Measurements from ENCODE around the gene SLC6A6. TPM values are rescaled to one million over a fixed set of nuclear protein-coding genes. Genes with fewer than 3 reads are reported as not detected.
"Not testable (repeated sequence)": the region's sequence is repeated elsewhere in the genome, so short reads cannot be mapped to it uniquely, and the experiment has no call there.

SLC6A6 gene
- total RNA-seq, 2 donors from 2014 or later, result 81.5 to 85.9 TPM

GRCh38 chr3:14512281-14512941, 110.0 kb downstream of the SLC6A6 start:
- Histone ChIP-seq H3K27me3 (no peaks in the 10 kb centered on the region), H3K36me3 (peaks cover 7% of the 10 kb centered on the region), H3K27ac (peak overlapping the region; percentile 13 to 23), H3K4me1 (peaks cover 0 to 11% of the 10 kb centered on the region in 2 donors), H3K4me3 (no peak overlapping the region), H3K9me3 (no peaks in the 10 kb centered on the region)
- no peak for TF ChIP-seq CTCF (IDR thresholded peaks at IDR 0.05)
- no peak for DNase-seq (ENCODE audit: low spot score)

GRCh38 chr3:14512942-14513327, 110.5 kb downstream of the SLC6A6 start:
- no peaks in the 10 kb centered on the region for H3K9me3 ChIP-seq
- peaks cover 0 to 11% of the 10 kb centered on the region in 2 donors for H3K4me1 ChIP-seq
- no peaks in the 10 kb centered on the region for H3K27me3 ChIP-seq
- H3K4me3 ChIP-seq, result no peak overlapping the region
- peaks cover 7% of the 10 kb centered on the region for H3K36me3 ChIP-seq
- DNase-seq (ENCODE audit: low spot score), result no peak
- peak overlapping the region in 1 of 2 donors; percentile 13 for H3K27ac ChIP-seq
- TF ChIP-seq CTCF (IDR thresholded peaks at IDR 0.05), result no peak

GRCh38 chr3:14513566-14514322, 111.3 kb downstream of the SLC6A6 start:
- Histone ChIP-seq H3K36me3 (peaks cover 7% of the 10 kb centered on the region), H3K4me1 (peaks cover 0 to 14% of the 10 kb centered on the region in 2 donors), H3K9me3 (no peaks in the 10 kb centered on the region), H3K27me3 (no peaks in the 10 kb centered on the region), H3K27ac (no peak overlapping the region), H3K4me3 (no peak overlapping the region)
- no peak for DNase-seq (ENCODE audit: low spot score)
- no peak for TF ChIP-seq CTCF (IDR thresholded peaks at IDR 0.05)

GRCh38 chr3:14514323-14514720, 111.9 kb downstream of the SLC6A6 start:
- TF ChIP-seq CTCF (IDR thresholded peaks at IDR 0.05), result no peak
- Histone ChIP-seq H3K36me3 (peaks cover 7% of the 10 kb centered on the region), H3K4me1 (peaks cover 0 to 8% of the 10 kb centered on the region in 2 donors), H3K9me3 (no peaks in the 10 kb centered on the region), H3K4me3 (no peak overlapping the region), H3K27me3 (no peaks in the 10 kb centered on the region), H3K27ac (no peak overlapping the region)
- no peak for DNase-seq (ENCODE audit: low spot score)

GRCh38 chr3:14515526-14515925, 113.1 kb downstream of the SLC6A6 start:
- not testable (repeated sequence) for DNase-seq (ENCODE audit: low spot score); H3K4me1 ChIP-seq; H3K9me3 ChIP-seq; H3K27me3 ChIP-seq; H3K4me3 ChIP-seq; H3K27ac ChIP-seq
- H3K36me3 ChIP-seq, result peaks cover 18% of the 10 kb centered on the region

- H3K27ac ChIP-seq, result no peak overlapping the region
- no peak overlapping the region for H3K4me3 ChIP-seq
- no peak for DNase-seq (ENCODE audit: low spot score)
- H3K4me1 ChIP-seq, result peaks cover 0 to 20% of the 10 kb centered on the region in 2 donors
- peaks cover 18% of the 10 kb centered on the region for H3K36me3 ChIP-seq
- no peak for TF ChIP-seq CTCF (IDR thresholded peaks at IDR 0.05)
- H3K9me3 ChIP-seq, result no peaks in the 10 kb centered on the region
- H3K27me3 ChIP-seq, result no peaks in the 10 kb centered on the region
These were observed 114.4 kb downstream of the SLC6A6 start for GRCh38 chr3:14516738-14517345.

Data from right atrium auricular region (tissue), 2 donors.